HepG2 (cell line): ENCODE data around the gene DFFA. TPM values are rescaled to one million over a fixed set of nuclear protein-coding genes. Genes with fewer than 3 reads are reported as not detected.

Source experiments
- ASH2L ChIP-seq: fragments of 300-600, 200-600 bp; sonication (generic); IDR thresholded peaks from 2 replicates; pipeline ENCODE4 v1.7.0; 2017; ENCODE audit warnings: low read depth, mild to moderate bottlenecking, moderate library complexity, mixed read lengths, low read length; ENCODE audit not compliant: insufficient read length
- HDAC2 ChIP-seq: sonication (generic); formaldehyde crosslinking; IDR thresholded peaks from 2 replicates; pipeline ENCODE4 v1.4.0; 2020; ENCODE audit warnings: missing genetic modification reagents
- HNF4G ChIP-seq, 2 experiments: sonication (generic) in 1 of 2; formaldehyde crosslinking in 1 of 2; IDR thresholded peaks; 2 replicates each; pipeline versions ENCODE4 v1.4.0 to v1.6.1; 2011 to 2020; ENCODE audit warnings: borderline replicate concordance in 2 of 2, low read depth in 2 of 2, mild to moderate bottlenecking in 2 of 2, low read length in 1 of 2, missing genetic modification reagents in 1 of 2, moderate library complexity in 1 of 2
- MTF1 ChIP-seq: sonication (generic); formaldehyde crosslinking; IDR thresholded peaks from 2 replicates; pipeline ENCODE4 v1.5.0; 2020; ENCODE audit warnings: missing genetic modification reagents
- MXD3 ChIP-seq: IDR thresholded peaks from 2 replicates; pipeline ENCODE4 v1.6.1; 2016; ENCODE audit warnings: mild to moderate bottlenecking, missing biosample characterization, missing genetic modification reagents
- NAIF1 ChIP-seq: sonication (generic); formaldehyde crosslinking; IDR thresholded peaks from 2 replicates; pipeline ENCODE4 v1.5.0; 2020; ENCODE audit warnings: mild to moderate bottlenecking, missing genetic modification reagents, borderline replicate concordance
- NR2F2 ChIP-seq: IDR thresholded peaks from 2 replicates; pipeline ENCODE4 v1.6.1; 2012; ENCODE audit warnings: low read depth, inconsistent platforms, borderline replicate concordance
- ONECUT2 ChIP-seq: sonication (generic); formaldehyde crosslinking; IDR thresholded peaks from 2 replicates; pipeline ENCODE4 v1.4.0; 2020; ENCODE audit warnings: missing genetic modification reagents
- YEATS2 ChIP-seq: sonication (generic); formaldehyde crosslinking; IDR thresholded peaks from 2 replicates; pipeline ENCODE4 v1.4.0; 2020; ENCODE audit warnings: missing genetic modification reagents, borderline replicate concordance
- ZKSCAN5 ChIP-seq: sonication (generic); formaldehyde crosslinking; IDR thresholded peaks from 2 replicates; pipeline ENCODE4 v1.5.1; 2020; ENCODE audit warnings: mild to moderate bottlenecking, missing genetic modification reagents
- polyA plus RNA-seq, 8 experiments: library from polyadenylated mRNA; depleted of rRNA in 3 of 8; stranded (reverse) in 7 of 8; unstranded in 1 of 8; fragments of >200 nt; fragmentation: Illumina TruSeq in 4 of 8; extraction: Trizol in 4 of 8; gene quantifications; 2 replicates each; pipeline versions ENCODE4 v1.2.1 to v1.2.3, GENCODE V29; 2011 to 2016; ENCODE audit warnings: low read depth in 4 of 8, missing spikeins in 1 of 8, mixed read lengths in 1 of 8; ENCODE audit not compliant: insufficient read depth in 1 of 8
- total RNA-seq, 5 experiments: library from RNA; depleted of rRNA; stranded (reverse); fragments of >200 nt; fragmentation: Illumina TruSeq; extraction: Trizol; gene quantifications; 2 replicates each; pipeline ENCODE4 v1.2.3, GENCODE V29; 2016; ENCODE audit warnings: low read depth in 1 of 5
- TF ChIP-seq, protein P1 (sequence below): sonication (generic); formaldehyde crosslinking; IDR thresholded peaks from 2 replicates; pipeline ENCODE4 v1.4.0; 2020; ENCODE audit warnings: missing genetic modification reagents
- TF ChIP-seq, protein P2 (sequence below): sonication (generic); formaldehyde crosslinking; IDR thresholded peaks from 2 replicates; pipeline ENCODE4 v1.5.1; 2020; ENCODE audit warnings: missing genetic modification reagents, mild to moderate bottlenecking, borderline replicate concordance
- TF ChIP-seq, protein P3 (sequence below): sonication (generic); formaldehyde crosslinking; IDR thresholded peaks from 2 replicates; pipeline ENCODE4 v1.5.0; 2020; ENCODE audit warnings: missing genetic modification reagents
- TF ChIP-seq, protein P4 (sequence below): sonication (generic); formaldehyde crosslinking; IDR thresholded peaks from 2 replicates; pipeline ENCODE4 v1.4.0; 2020; ENCODE audit warnings: missing genetic modification reagents, borderline replicate concordance
- TF ChIP-seq, protein P5 (sequence below): sonication (generic); formaldehyde crosslinking; IDR thresholded peaks from 2 replicates; pipeline ENCODE4 v1.5.0; 2020; ENCODE audit warnings: mild to moderate bottlenecking, missing genetic modification reagents, moderate library complexity

The DFFA gene
- total and polyA plus RNA-seq, 2 of the 13 experiments (the other 11 are each of a cell fraction or from before 2014, with no cell fraction given), result 16.5 to 33.9 TPM

DNA sequence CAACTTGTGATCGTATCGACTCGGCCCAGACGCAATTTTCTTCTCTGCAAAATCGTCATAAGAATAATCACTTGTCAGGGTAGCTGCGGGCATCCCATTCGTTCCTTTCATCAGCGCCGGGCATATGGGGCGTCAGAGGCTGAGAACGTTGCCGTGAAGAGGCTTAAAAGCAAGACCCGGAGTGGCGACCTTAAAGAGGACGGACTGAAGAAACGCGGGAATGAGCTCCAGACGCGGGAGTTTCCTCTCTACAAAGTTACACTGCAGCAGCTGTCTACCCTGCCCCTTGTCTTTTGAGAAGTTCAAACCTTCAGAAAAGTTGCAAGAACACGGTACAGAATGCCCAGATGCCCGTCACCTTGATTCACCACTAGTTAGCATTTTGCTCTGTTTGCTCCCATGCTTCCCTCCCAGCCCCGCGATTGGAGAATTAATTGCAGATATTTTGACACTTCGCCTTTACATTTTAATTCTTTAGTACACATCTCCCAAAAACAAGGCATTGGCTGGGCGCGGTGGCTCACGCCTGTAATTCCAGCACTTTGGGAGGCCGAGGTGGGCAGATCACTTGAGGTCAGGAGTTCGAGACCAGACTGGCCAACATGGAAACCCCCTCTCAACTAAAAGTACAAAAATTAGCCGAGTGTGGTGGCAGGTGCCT, 41.1 kb downstream of the DFFA start (continued):
- TF ChIP-seq, protein P1, sequence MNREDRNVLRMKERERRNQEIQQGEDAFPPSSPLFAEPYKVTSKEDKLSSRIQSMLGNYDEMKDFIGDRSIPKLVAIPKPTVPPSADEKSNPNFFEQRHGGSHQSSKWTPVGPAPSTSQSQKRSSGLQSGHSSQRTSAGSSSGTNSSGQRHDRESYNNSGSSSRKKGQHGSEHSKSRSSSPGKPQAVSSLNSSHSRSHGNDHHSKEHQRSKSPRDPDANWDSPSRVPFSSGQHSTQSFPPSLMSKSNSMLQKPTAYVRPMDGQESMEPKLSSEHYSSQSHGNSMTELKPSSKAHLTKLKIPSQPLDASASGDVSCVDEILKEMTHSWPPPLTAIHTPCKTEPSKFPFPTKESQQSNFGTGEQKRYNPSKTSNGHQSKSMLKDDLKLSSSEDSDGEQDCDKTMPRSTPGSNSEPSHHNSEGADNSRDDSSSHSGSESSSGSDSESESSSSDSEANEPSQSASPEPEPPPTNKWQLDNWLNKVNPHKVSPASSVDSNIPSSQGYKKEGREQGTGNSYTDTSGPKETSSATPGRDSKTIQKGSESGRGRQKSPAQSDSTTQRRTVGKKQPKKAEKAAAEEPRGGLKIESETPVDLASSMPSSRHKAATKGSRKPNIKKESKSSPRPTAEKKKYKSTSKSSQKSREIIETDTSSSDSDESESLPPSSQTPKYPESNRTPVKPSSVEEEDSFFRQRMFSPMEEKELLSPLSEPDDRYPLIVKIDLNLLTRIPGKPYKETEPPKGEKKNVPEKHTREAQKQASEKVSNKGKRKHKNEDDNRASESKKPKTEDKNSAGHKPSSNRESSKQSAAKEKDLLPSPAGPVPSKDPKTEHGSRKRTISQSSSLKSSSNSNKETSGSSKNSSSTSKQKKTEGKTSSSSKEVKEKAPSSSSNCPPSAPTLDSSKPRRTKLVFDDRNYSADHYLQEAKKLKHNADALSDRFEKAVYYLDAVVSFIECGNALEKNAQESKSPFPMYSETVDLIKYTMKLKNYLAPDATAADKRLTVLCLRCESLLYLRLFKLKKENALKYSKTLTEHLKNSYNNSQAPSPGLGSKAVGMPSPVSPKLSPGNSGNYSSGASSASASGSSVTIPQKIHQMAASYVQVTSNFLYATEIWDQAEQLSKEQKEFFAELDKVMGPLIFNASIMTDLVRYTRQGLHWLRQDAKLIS (CRISPR knock-in tag), result no peak
- no peak for TF ChIP-seq MTF1 (CRISPR knock-in tag)
- TF ChIP-seq YEATS2 (CRISPR knock-in tag), result no peak
- no peak for TF ChIP-seq HNF4G (IDR thresholded peaks at IDR 0.05; ENCODE audit: borderline replicate concordance, low read depth, low read length)
- no peak for TF ChIP-seq HNF4G (CRISPR knock-in tag; IDR thresholded peaks at IDR 0.05; ENCODE audit: borderline replicate concordance, low read depth)
- no peak for TF ChIP-seq ZKSCAN5 (CRISPR knock-in tag)
- TF ChIP-seq, protein P2, sequence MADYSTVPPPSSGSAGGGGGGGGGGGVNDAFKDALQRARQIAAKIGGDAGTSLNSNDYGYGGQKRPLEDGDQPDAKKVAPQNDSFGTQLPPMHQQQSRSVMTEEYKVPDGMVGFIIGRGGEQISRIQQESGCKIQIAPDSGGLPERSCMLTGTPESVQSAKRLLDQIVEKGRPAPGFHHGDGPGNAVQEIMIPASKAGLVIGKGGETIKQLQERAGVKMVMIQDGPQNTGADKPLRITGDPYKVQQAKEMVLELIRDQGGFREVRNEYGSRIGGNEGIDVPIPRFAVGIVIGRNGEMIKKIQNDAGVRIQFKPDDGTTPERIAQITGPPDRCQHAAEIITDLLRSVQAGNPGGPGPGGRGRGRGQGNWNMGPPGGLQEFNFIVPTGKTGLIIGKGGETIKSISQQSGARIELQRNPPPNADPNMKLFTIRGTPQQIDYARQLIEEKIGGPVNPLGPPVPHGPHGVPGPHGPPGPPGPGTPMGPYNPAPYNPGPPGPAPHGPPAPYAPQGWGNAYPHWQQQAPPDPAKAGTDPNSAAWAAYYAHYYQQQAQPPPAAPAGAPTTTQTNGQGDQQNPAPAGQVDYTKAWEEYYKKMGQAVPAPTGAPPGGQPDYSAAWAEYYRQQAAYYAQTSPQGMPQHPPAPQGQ (CRISPR knock-in tag), result 0 out of 2 replicates have a peak, but pooled peaks have one; percentile 6
- 0 out of 2 replicates have a peak, but pooled peaks have one; percentile 11 for TF ChIP-seq MXD3
- no peak for TF ChIP-seq ONECUT2
- no peak for TF ChIP-seq NR2F2
- no peak for TF ChIP-seq HDAC2 (CRISPR knock-in tag)
- TF ChIP-seq ASH2L, result peak; percentile 20
- TF ChIP-seq NAIF1 (CRISPR knock-in tag), result no peak
- TF ChIP-seq, protein P3, sequence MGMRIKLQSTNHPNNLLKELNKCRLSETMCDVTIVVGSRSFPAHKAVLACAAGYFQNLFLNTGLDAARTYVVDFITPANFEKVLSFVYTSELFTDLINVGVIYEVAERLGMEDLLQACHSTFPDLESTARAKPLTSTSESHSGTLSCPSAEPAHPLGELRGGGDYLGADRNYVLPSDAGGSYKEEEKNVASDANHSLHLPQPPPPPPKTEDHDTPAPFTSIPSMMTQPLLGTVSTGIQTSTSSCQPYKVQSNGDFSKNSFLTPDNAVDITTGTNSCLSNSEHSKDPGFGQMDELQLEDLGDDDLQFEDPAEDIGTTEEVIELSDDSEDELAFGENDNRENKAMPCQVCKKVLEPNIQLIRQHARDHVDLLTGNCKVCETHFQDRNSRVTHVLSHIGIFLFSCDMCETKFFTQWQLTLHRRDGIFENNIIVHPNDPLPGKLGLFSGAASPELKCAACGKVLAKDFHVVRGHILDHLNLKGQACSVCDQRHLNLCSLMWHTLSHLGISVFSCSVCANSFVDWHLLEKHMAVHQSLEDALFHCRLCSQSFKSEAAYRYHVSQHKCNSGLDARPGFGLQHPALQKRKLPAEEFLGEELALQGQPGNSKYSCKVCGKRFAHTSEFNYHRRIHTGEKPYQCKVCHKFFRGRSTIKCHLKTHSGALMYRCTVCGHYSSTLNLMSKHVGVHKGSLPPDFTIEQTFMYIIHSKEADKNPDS (CRISPR knock-in tag), result no peak
- TF ChIP-seq, protein P4, sequence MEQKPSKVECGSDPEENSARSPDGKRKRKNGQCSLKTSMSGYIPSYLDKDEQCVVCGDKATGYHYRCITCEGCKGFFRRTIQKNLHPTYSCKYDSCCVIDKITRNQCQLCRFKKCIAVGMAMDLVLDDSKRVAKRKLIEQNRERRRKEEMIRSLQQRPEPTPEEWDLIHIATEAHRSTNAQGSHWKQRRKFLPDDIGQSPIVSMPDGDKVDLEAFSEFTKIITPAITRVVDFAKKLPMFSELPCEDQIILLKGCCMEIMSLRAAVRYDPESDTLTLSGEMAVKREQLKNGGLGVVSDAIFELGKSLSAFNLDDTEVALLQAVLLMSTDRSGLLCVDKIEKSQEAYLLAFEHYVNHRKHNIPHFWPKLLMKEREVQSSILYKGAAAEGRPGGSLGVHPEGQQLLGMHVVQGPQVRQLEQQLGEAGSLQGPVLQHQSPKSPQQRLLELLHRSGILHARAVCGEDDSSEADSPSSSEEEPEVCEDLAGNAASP, result no peak
- TF ChIP-seq, protein P5, sequence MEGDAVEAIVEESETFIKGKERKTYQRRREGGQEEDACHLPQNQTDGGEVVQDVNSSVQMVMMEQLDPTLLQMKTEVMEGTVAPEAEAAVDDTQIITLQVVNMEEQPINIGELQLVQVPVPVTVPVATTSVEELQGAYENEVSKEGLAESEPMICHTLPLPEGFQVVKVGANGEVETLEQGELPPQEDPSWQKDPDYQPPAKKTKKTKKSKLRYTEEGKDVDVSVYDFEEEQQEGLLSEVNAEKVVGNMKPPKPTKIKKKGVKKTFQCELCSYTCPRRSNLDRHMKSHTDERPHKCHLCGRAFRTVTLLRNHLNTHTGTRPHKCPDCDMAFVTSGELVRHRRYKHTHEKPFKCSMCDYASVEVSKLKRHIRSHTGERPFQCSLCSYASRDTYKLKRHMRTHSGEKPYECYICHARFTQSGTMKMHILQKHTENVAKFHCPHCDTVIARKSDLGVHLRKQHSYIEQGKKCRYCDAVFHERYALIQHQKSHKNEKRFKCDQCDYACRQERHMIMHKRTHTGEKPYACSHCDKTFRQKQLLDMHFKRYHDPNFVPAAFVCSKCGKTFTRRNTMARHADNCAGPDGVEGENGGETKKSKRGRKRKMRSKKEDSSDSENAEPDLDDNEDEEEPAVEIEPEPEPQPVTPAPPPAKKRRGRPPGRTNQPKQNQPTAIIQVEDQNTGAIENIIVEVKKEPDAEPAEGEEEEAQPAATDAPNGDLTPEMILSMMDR (CRISPR knock-in tag), result no peak
